Mucosa of rectum (tissue), 2 donors: ENCODE measurements around the gene GJB5.
A peak's percentile ranks its signal among the peaks of the same experiment; 100 is the strongest.

Experiments
- H3K27ac ChIP-seq, 2 donors: one replicate each; pipeline ENCODE4 v1.7.0; 2013; ENCODE audit warnings: inconsistent platforms in 2 of 2, low read depth in 2 of 2, low read length in 2 of 2
- H3K27me3 ChIP-seq, 2 donors: one replicate each; pipeline ENCODE4 v1.7.0; 2013; ENCODE audit warnings: low read length in 2 of 2; ENCODE audit not compliant: control insufficient read depth in 2 of 2, insufficient read depth in 2 of 2
- H3K36me3 ChIP-seq, 2 donors: one replicate each; pipeline ENCODE4 v1.7.0; 2013; ENCODE audit warnings: low read length in 2 of 2; ENCODE audit not compliant: control insufficient read depth in 2 of 2, insufficient read depth in 2 of 2
- H3K4me1 ChIP-seq, 2 donors: one replicate each; pipeline ENCODE4 v1.7.0; 2013; ENCODE audit warnings: low read length in 2 of 2, mild to moderate bottlenecking in 1 of 2; ENCODE audit not compliant: control insufficient read depth in 2 of 2, insufficient read depth in 2 of 2
- H3K4me3 ChIP-seq, 2 donors: one replicate each; pipeline ENCODE4 v1.7.0; 2013; ENCODE audit warnings: low read length in 2 of 2
- H3K9ac ChIP-seq, 2 donors: one replicate each; pipeline ENCODE4 v1.7.0; 2013; ENCODE audit warnings: low read length in 2 of 2, low read depth in 1 of 2, mild to moderate bottlenecking in 1 of 2
- H3K9me3 ChIP-seq, 2 donors: one replicate each; pipeline ENCODE4 v1.7.0; 2013; ENCODE audit warnings: low read length in 2 of 2; ENCODE audit not compliant: control insufficient read depth in 2 of 2
- donor health status: healthy.
- donor health status: Normal muscosa, but diverticular disease.

The GJB5 gene

GRCh38 chr1:34781071-34781843 is 26.4 kb downstream of the GJB5 start, which contains the start of gene GJB3:
Gene GJB3, plus strand, starts transcription at chr1:34781214. Its CDS starts 3,549 bp downstream, at chr1:34784763.
- H3K9me3 ChIP-seq, result no peaks in the 10 kb centered on the region
- peaks cover 17 to 23% of the 10 kb centered on the region in 2 donors for H3K4me1 ChIP-seq
- peak within 1 kb of the TSS; percentile 61 to 62 for H3K4me3 ChIP-seq
- H3K36me3 ChIP-seq, result peaks cover 3 to 6% of the 10 kb centered on the region in 2 donors
- H3K9ac ChIP-seq, result peak within 1 kb of the TSS; percentile 47 to 76
- H3K27ac ChIP-seq, result peak within 1 kb of the TSS; percentile 84 to 91
- H3K27me3 ChIP-seq, result peaks cover 10 to 21% of the 10 kb centered on the region in 2 donors

DNA sequence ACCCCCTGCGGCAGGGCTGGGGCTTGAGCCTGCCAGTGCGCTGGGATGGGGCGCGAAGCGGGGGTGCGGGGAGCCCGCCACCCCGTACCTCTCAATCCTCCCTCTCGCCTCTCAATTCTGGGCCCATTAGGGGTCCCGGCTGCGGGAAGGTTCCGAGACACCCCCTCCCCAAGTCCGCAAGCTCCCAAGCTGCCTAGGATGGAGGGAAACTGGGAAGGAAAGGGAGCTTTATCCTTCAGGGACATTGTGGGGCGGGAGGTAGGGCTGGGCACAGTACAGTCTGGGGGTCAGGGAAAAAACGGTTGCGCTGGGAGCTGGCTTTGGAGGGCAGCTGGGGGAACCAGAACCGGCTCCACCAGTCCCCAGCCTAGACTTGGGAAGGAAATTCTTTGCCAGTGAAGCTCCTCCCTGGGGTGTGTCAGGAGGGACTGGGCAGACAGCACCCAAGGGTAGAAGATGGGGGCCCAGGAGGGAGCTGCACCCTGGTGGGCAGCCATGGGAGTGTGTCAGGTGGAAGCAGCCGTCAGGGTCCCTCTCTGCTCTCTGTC is 27.1 kb downstream of the GJB5 start:
- peak overlapping the region; percentile 61 to 62 for H3K4me3 ChIP-seq
- H3K27me3 ChIP-seq, result peaks cover 10 to 22% of the 10 kb centered on the region in 2 donors
- H3K9ac ChIP-seq, result peak overlapping the region; percentile 47 to 76
- H3K9me3 ChIP-seq, result no peaks in the 10 kb centered on the region
- peaks cover 20 to 26% of the 10 kb centered on the region in 2 donors for H3K4me1 ChIP-seq
- H3K27ac ChIP-seq, result peak overlapping the region; percentile 84 to 91
- peaks cover 3 to 6% of the 10 kb centered on the region in 2 donors for H3K36me3 ChIP-seq

- H3K4me1 ChIP-seq, result peaks cover 29 to 39% of the 10 kb centered on the region in 2 donors
- peaks cover 3 to 6% of the 10 kb centered on the region in 2 donors for H3K36me3 ChIP-seq
- H3K9me3 ChIP-seq, result no peaks in the 10 kb centered on the region
- no peak overlapping the region for H3K4me3 ChIP-seq
- no peak overlapping the region for H3K9ac ChIP-seq
- H3K27ac ChIP-seq, result no peak overlapping the region
- H3K27me3 ChIP-seq, result peaks cover 10 to 23% of the 10 kb centered on the region in 2 donors
These were observed 29.9 kb downstream of the GJB5 start for GRCh38 chr1:34784751-34785221.

DNA sequence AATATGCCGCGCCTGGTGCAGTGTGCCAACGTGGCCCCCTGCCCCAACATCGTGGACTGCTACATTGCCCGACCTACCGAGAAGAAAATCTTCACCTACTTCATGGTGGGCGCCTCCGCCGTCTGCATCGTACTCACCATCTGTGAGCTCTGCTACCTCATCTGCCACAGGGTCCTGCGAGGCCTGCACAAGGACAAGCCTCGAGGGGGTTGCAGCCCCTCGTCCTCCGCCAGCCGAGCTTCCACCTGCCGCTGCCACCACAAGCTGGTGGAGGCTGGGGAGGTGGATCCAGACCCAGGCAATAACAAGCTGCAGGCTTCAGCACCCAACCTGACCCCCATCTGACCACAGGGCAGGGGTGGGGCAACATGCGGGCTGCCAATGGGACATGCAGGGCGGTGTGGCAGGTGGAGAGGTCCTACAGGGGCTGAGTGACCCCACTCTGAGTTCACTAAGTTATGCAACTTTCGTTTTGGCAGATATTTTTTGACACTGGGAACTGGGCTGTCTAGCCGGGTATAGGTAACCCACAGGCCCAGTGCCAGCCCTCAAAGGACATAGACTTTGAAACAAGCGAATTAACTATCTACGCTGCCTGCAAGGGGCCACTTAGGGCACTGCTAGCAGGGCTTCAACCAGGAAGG is 30.5 kb downstream of the GJB5 start:
- Histone ChIP-seq H3K4me3 (no peak overlapping the region), H3K9ac (no peak overlapping the region), H3K9me3 (no peaks in the 10 kb centered on the region), H3K36me3 (peaks cover 3 to 6% of the 10 kb centered on the region in 2 donors), H3K27me3 (peaks cover 10 to 22% of the 10 kb centered on the region in 2 donors), H3K4me1 (peaks cover 26 to 39% of the 10 kb centered on the region in 2 donors), H3K27ac (no peak overlapping the region)

- H3K27ac ChIP-seq, result no peak overlapping the region
- no peaks in the 10 kb centered on the region for H3K9me3 ChIP-seq
- H3K27me3 ChIP-seq, result peaks cover 8 to 22% of the 10 kb centered on the region in 2 donors
- H3K4me1 ChIP-seq, result peaks cover 26 to 36% of the 10 kb centered on the region in 2 donors
- no peak overlapping the region for H3K9ac ChIP-seq
- H3K4me3 ChIP-seq, result no peak overlapping the region
- H3K36me3 ChIP-seq, result peaks cover 3 to 6% of the 10 kb centered on the region in 2 donors
These were observed 31.1 kb downstream of the GJB5 start for GRCh38 chr1:34785875-34786470.

DNA sequence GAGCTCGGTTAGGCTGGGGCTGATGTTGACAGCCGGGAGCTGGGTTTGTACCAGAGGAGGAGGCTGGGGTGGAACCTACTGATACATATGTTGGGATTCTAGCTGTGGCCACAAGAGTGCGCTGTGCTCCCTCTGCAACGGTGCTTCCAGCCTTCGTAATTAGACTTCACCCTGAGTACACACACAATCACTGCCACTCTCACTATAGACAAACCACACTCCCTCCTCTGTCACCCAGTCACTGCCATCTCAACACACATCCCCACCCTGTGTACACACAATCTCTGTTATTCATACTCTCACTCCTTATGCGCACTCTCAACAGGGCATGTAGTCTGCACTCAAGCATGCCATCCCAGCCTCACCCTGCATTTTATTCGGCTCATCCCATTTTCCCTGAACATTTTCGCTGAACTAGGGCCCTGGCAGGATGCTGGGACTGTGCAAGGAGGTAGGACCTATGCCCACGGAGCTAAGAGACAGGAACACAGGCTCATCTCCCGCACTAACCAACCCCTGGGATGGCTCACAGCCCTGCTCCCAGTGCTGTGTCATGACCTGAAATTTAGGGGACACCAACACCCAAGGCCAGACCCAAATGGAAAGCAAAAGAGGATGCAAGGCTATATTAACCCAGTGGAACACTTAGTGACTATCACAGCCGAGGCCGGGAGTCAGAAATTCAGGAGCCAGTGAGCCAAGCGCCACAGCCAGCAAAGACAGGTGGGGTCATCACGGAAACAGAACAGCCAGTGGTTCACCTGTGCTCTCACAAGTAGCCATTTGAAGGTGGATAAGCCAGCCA is 31.9 kb downstream of the GJB5 start:
- Histone ChIP-seq H3K27me3 (peaks cover 9 to 24% of the 10 kb centered on the region in 2 donors), H3K4me1 (peaks cover 26 to 36% of the 10 kb centered on the region in 2 donors), H3K9me3 (no peaks in the 10 kb centered on the region), H3K27ac (peak overlapping the region; percentile 15 to 52), H3K9ac (no peak overlapping the region), H3K4me3 (no peak overlapping the region), H3K36me3 (peaks cover 3 to 6% of the 10 kb centered on the region in 2 donors)

GRCh38 chr1:34787461-34788420 is 32.9 kb downstream of the GJB5 start:
- H3K4me1 ChIP-seq, result peaks cover 22 to 30% of the 10 kb centered on the region in 2 donors
- H3K27me3 ChIP-seq, result peaks cover 9 to 22% of the 10 kb centered on the region in 2 donors
- H3K9me3 ChIP-seq, result no peaks in the 10 kb centered on the region
- peaks cover 3 to 6% of the 10 kb centered on the region in 2 donors for H3K36me3 ChIP-seq
- no peak overlapping the region for H3K4me3 ChIP-seq
- no peak overlapping the region for H3K9ac ChIP-seq
- H3K27ac ChIP-seq, result no peak overlapping the region

DNA sequence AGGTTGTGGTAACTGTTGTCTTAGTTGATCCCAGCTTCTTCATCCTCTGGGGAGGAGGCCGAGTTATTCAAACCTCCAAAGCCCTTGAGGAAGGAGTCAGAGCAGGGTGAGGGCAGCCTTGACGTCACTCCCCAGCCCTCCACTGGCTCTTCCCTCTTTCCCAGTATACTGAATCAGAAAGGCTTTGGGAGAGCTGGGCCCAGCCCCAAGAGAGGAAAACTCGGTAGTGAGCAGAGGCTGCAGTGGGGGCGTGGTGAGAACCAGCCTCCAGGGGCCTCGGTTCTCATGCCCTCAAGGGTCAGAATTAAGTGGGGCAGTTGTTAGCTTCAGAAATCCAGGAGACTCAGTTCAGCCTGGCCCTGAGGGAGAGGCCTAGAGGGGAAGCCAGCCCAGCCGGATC is 36.1 kb downstream of the GJB5 start:
- no peaks in the 10 kb centered on the region for H3K9me3 ChIP-seq
- no peaks in the 10 kb centered on the region for H3K36me3 ChIP-seq
- peaks cover 17 to 25% of the 10 kb centered on the region in 2 donors for H3K27me3 ChIP-seq
- no peak overlapping the region for H3K27ac ChIP-seq
- no peak overlapping the region for H3K9ac ChIP-seq
- no peak overlapping the region for H3K4me3 ChIP-seq
- peaks cover 13 to 16% of the 10 kb centered on the region in 2 donors for H3K4me1 ChIP-seq
